B cell (primary cell): ENCODE data around the gene SLC35B2. TPM values are rescaled to one million over a fixed set of nuclear protein-coding genes. Genes with fewer than 3 reads are reported as not detected.
A peak's percentile ranks its signal among the peaks of the same experiment; 100 is the strongest.

Experiments
- ATAC-seq: fragments of 200-7000 bp; cut with Tn5 transposase; one replicate; pipeline ENCODE4 v1.10.0; 2021; ENCODE audit warnings: low read depth, mild to moderate bottlenecking, moderate number of reproducible peaks, moderate library complexity
- CTCF ChIA-PET: fragments of 350-600 bp; sonication (Branson Sonifier 250); formaldehyde crosslinking; loops from one replicate; lab custom pipeline; 2021; ENCODE audit warnings: antibody characterized with exemption, inconsistent platforms; lab: Charles Lee
- POLR2A ChIA-PET: fragments of 350-600 bp; sonication (Branson Sonifier 250); formaldehyde crosslinking; loops from one replicate; lab custom pipeline; 2021; ENCODE audit warnings: antibody characterized with exemption; lab: Charles Lee
- DNase-seq: peaks from one replicate; pipeline ENCODE4 v3.0.0; 2013
- H2AFZ ChIP-seq: 2 replicates; pipeline ENCODE4 v1.6.1; 2012; ENCODE audit warnings: mild to moderate bottlenecking, low read depth, low read length; ENCODE audit not compliant: insufficient read depth, poor library complexity, severe bottlenecking
- H3K27ac ChIP-seq, 2 donors: 1 replicate in 1 of 2; 2 replicates in 1 of 2; pipeline ENCODE4 v1.5.1; 2012 to 2013; ENCODE audit warnings: low read length in 2 of 2, mild to moderate bottlenecking in 2 of 2, moderate library complexity in 1 of 2
- H3K27me3 ChIP-seq, 4 experiments: fragments of 200-600 bp in 1 of 4; sonication (generic) in 1 of 4; replicated peaks in 1 of 4; 1 replicate in 2 of 4; 2 replicates in 2 of 4; pipeline versions ENCODE4 v1.6.1 to v1.7.0; 2013 to 2016; ENCODE audit warnings: low read length in 3 of 4, mild to moderate bottlenecking in 2 of 4, mixed read lengths in 1 of 4, moderate library complexity in 1 of 4; ENCODE audit not compliant: insufficient read depth in 4 of 4, control insufficient read depth in 3 of 4; ENCODE audit errors: control extremely low read depth in 1 of 4
- H3K36me3 ChIP-seq, 2 experiments: replicated peaks in 1 of 2; 1 replicate in 1 of 2; 2 replicates in 1 of 2; pipeline versions ENCODE4 v1.6.1 to v1.7.1; 2013; ENCODE audit warnings: low read length in 1 of 2; ENCODE audit not compliant: insufficient read depth in 2 of 2, control insufficient read depth in 1 of 2; ENCODE audit errors: control extremely low read depth in 1 of 2, extremely low read depth in 1 of 2
- H3K4me1 ChIP-seq, 2 donors: fragments of 200-600 bp in 1 of 2; sonication (generic) in 1 of 2; 1 replicate in 1 of 2; 2 replicates in 1 of 2; pipeline versions ENCODE4 v1.5.1 to v1.6.1; 2013 to 2017; ENCODE audit warnings: low read length in 2 of 2; ENCODE audit not compliant: control insufficient read depth in 2 of 2, insufficient read depth in 2 of 2
- H3K4me2 ChIP-seq: replicated peaks from 2 replicates; pipeline ENCODE3; 2012; ENCODE audit warnings: mild to moderate bottlenecking, low read depth, low read length; ENCODE audit not compliant: poor library complexity, severe bottlenecking
- H3K4me3 ChIP-seq, 5 experiments: fragments of 200-600 bp in 1 of 5; sonication (generic) in 1 of 5; 1 replicate in 3 of 5; 2 replicates in 2 of 5; pipeline versions ENCODE4 v1.5.1 to v1.7.0; 2011 to 2016; ENCODE audit warnings: low read length in 4 of 5, mild to moderate bottlenecking in 4 of 5, low read depth in 2 of 5, control low read depth in 1 of 5, moderate library complexity in 1 of 5; ENCODE audit not compliant: insufficient read depth in 1 of 5; ENCODE audit errors: control extremely low read depth in 1 of 5, extremely low read depth in 1 of 5
- H3K79me2 ChIP-seq: fragments of 200-600 bp; sonication (generic); one replicate; pipeline ENCODE4 v1.6.0; 2016; ENCODE audit warnings: low read length; ENCODE audit not compliant: control insufficient read depth, insufficient read depth
- H3K9ac ChIP-seq: fragments of 200-600 bp; sonication (generic); 2 replicates; pipeline ENCODE4 v1.6.1; 2017; ENCODE audit warnings: mild to moderate bottlenecking, low read length, moderate library complexity
- H3K9me3 ChIP-seq, 3 donors: one replicate each; pipeline versions ENCODE4 v1.6.1 to v1.7.1; 2013; ENCODE audit warnings: low read length in 2 of 3; ENCODE audit not compliant: control insufficient read depth in 2 of 3, insufficient read depth in 1 of 3; ENCODE audit errors: control extremely low read depth in 1 of 3
- H4K20me1 ChIP-seq: 2 replicates; pipeline ENCODE4 v1.6.0; 2012; ENCODE audit warnings: mild to moderate bottlenecking, low read length; ENCODE audit not compliant: insufficient read depth, control insufficient read depth, poor library complexity, severe bottlenecking
- H3K27ac Mint-ChIP-seq: one replicate; pipeline ENCODE4 v1.8.0; 2021; ENCODE audit warnings: mixed read lengths
- H3K27me3 Mint-ChIP-seq: one replicate; pipeline ENCODE4 v1.8.0; 2021; ENCODE audit warnings: mixed read lengths
- H3K4me1 Mint-ChIP-seq: one replicate; pipeline ENCODE4 v1.8.0; 2021; ENCODE audit warnings: mixed read lengths
- H3K4me3 Mint-ChIP-seq: one replicate; pipeline ENCODE4 v1.8.0; 2021; ENCODE audit warnings: mixed read lengths
- H3K9me3 Mint-ChIP-seq: one replicate; pipeline ENCODE4 v1.8.0; 2022; ENCODE audit warnings: mixed read lengths; ENCODE audit not compliant: insufficient read depth
- EZH2 ChIP-seq: IDR thresholded peaks from 2 replicates; pipeline ENCODE4 v1.6.1; 2012; ENCODE audit warnings: borderline replicate concordance, low read depth, mild to moderate bottlenecking, moderate library complexity, low read length; ENCODE audit not compliant: insufficient read depth, poor library complexity, severe bottlenecking
- WGBS: methylation state at CpG from one replicate; pipeline ENCODE4 v1.1.5; 2013; ENCODE audit warnings: missing lambda C conversion rate; ENCODE audit not compliant: insufficient coverage; 5-methylcytosine and 5-hydroxymethylcytosine counted together
- intact Hi-C: fragments of 100-400 bp; cut with micrococcal nuclease; formaldehyde crosslinking; loops from one replicate; pipeline ENCODE4 v1.10.0; 2022
- polyA plus RNA-seq: library from polyadenylated mRNA; depleted of rRNA; stranded (reverse); fragments of >200 nt; gene quantifications from 2 replicates; pipeline ENCODE4 v1.2.3, GENCODE V29; 2012
- total RNA-seq, 2 donors: library from RNA; stranded (reverse); fragments of 120-200 nt in 1 of 2; gene quantifications; 1 replicate in 1 of 2; 2 replicates in 1 of 2; pipeline versions ENCODE4 v1.2.3 to v1.2.4, GENCODE V29; 2013 to 2022
- TF ChIP-seq, protein P1 (sequence below): fragments of 200-600 bp; IDR thresholded peaks from one replicate; pipeline ENCODE4 v1.8.0; 2022; ENCODE audit warnings: antibody characterized with exemption, mild to moderate bottlenecking

The SLC35B2 gene
- total and polyA plus RNA-seq, 2 donors (not counting 1 experiment from before 2014, with no cell fraction given): 30.0 to 35.2 TPM

GRCh38 chr6:44245391-44245911 lies 11.9 kb downstream of the SLC35B2 start:
- H4K20me1 ChIP-seq: peaks cover 35% of the 10 kb centered on the region
- H2AFZ ChIP-seq: peak overlapping the region; percentile 86
- CTCF ChIA-PET: interaction anchor here (0.6 to 7.6 kb wide), 11 partner anchors 10 to 1219 kb away, joined by 3 to 68 read pairs (median 3); partner anchors contain the start of genes SLC29A1 and SLC35B2
- no peaks in the 10 kb centered on the region for H3K9me3 Mint-ChIP-seq
- peaks cover 40% of the 10 kb centered on the region for H3K4me1 Mint-ChIP-seq
- H3K36me3 ChIP-seq: peaks cover 5 to 25% of the 10 kb centered on the region in 2 experiments
- peak overlapping the region in 4 of 5 experiments; percentile 85 to 100 (median 92) for H3K4me3 ChIP-seq
- no peak for DNase-seq
- peak overlapping the region; percentile 97 for H3K4me2 ChIP-seq
- H3K27ac Mint-ChIP-seq: peak overlapping the region; percentile 95
- H3K27ac ChIP-seq: peak overlapping the region; percentile 93 to 99
- H3K27me3 ChIP-seq: no peaks in the 10 kb centered on the region
- peaks cover 34% of the 10 kb centered on the region for H3K79me2 ChIP-seq
- H3K4me3 Mint-ChIP-seq: peak overlapping the region; percentile 96
- no peaks in the 10 kb centered on the region for H3K9me3 ChIP-seq
- H3K9ac ChIP-seq: peak overlapping the region; percentile 99
- TF ChIP-seq EZH2: no peak
- TF ChIP-seq, protein P1, sequence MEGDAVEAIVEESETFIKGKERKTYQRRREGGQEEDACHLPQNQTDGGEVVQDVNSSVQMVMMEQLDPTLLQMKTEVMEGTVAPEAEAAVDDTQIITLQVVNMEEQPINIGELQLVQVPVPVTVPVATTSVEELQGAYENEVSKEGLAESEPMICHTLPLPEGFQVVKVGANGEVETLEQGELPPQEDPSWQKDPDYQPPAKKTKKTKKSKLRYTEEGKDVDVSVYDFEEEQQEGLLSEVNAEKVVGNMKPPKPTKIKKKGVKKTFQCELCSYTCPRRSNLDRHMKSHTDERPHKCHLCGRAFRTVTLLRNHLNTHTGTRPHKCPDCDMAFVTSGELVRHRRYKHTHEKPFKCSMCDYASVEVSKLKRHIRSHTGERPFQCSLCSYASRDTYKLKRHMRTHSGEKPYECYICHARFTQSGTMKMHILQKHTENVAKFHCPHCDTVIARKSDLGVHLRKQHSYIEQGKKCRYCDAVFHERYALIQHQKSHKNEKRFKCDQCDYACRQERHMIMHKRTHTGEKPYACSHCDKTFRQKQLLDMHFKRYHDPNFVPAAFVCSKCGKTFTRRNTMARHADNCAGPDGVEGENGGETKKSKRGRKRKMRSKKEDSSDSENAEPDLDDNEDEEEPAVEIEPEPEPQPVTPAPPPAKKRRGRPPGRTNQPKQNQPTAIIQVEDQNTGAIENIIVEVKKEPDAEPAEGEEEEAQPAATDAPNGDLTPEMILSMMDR: no peak
- no peaks in the 10 kb centered on the region for H3K27me3 Mint-ChIP-seq
- WGBS: 75% methylated on average over 8 of the region's 12 CpGs
- intact Hi-C loops: loop anchor here (5.0 kb wide), 1 partner anchor 118 kb away; the partner anchor contains the start of genes MRPL14 and TMEM63B
- peaks cover 12 to 30% of the 10 kb centered on the region in 2 donors for H3K4me1 ChIP-seq
- no peak for ATAC-seq
- POLR2A ChIA-PET: interaction anchor here (2.2 to 6.1 kb wide), 4 partner anchors 11 to 26 kb away, joined by 11 to 105 read pairs (median 70); partner anchors contain the start of genes NFKBIE, SLC29A1 and SLC35B2

- Histone ChIP-seq H3K27me3 (no peaks in the 10 kb centered on the region), H4K20me1 (peaks cover 14% of the 10 kb centered on the region), H3K4me2 (no peak overlapping the region), H3K79me2 (peaks cover 15% of the 10 kb centered on the region), H3K4me3 (no peak overlapping the region), H3K9ac (no peak overlapping the region), H3K4me1 (peaks cover 8 to 17% of the 10 kb centered on the region in 2 donors), H3K9me3 (no peaks in the 10 kb centered on the region), H3K27ac (no peak overlapping the region), H3K36me3 (peaks cover 0 to 5% of the 10 kb centered on the region in 2 experiments), H2AFZ (no peak overlapping the region)
- intact Hi-C loops: no loop called here
- no peaks in the 10 kb centered on the region for H3K9me3 Mint-ChIP-seq
- no peak overlapping the region for H3K27ac Mint-ChIP-seq
- ChIA-PET POLR2A (interaction anchor here (0.7 to 6.1 kb wide), 3 partner anchors 13 to 21 kb away, joined by 3 to 52 read pairs (median 3); partner anchors contain the start of gene SLC29A1), CTCF (interaction anchor here (2.3 to 7.6 kb wide), 4 partner anchors 12 to 71 kb away, joined by 10 to 68 read pairs (median 15); partner anchors contain the start of genes SLC29A1 and SLC35B2)
- ATAC-seq (no peak), DNase-seq (no peak)
- H3K4me1 Mint-ChIP-seq: peaks cover 23% of the 10 kb centered on the region
- no peaks in the 10 kb centered on the region for H3K27me3 Mint-ChIP-seq
- 96% methylated on average over 5 of the region's 7 CpGs for WGBS
- TF ChIP-seq EZH2: no peak
- TF ChIP-seq, protein P1: no peak
- no peak overlapping the region for H3K4me3 Mint-ChIP-seq
These were observed 14.0 kb downstream of the SLC35B2 start for GRCh38 chr6:44243345-44243744.
